Measurements from ENCODE around the gene MCRIP1. TPM values are rescaled to one million over a fixed set of nuclear protein-coding genes. Genes with fewer than 3 reads are reported as not detected.

MCRIP1 gene
- total and polyA plus RNA-seq, 2 of the 13 experiments (the other 11 are each of a cell fraction or from before 2014, with no cell fraction given), result 79.7 to 84.9 TPM

DNA sequence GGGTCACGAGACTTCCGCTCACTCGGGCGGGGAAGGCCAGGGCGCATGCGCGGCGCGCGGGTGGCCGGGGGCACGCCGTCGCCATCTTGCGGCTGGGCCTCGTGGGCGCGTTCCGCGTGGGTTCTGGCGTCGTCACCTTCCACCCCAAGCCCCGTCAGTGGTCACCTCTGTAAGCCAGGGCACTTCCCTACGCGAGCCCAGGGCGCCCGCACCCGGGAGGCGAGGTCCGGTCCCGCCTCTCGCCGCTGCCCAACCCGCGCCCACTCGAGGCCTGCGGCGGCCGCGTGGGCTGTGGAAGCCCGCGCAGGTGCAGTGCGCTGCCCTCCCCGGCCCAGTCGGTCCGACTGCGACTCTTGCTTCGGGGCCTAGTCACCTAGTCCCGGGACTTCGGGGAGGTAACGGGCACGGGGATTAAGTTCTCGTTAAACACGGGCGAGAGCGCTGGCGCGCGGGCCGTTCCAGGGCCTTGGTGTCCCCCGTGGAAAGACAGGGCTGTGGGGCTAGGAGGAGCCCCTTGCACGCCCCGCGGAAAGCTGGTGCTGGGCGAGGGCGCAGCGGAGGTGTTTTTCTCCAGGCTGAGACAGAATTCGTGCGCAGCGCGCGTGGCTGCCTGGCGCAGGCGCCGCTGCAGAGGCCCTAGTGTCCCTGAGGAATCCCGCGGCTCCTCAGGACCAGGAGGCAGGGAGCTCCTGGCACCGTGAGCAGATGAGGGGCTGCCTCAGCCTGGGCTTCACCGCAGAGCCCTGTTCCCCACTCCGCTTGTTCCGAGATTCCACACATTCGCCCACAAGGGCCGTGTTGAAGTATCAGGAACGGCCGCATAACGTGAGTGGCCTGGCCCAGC lies 38.5 kb upstream of the MCRIP1 start (continued):
- TF ChIP-seq ZNF333 (CRISPR knock-in tag; IDR thresholded peaks at IDR 0.05; ENCODE audit: borderline replicate concordance) (peak; percentile 92; the same call in 1 of the 2 replicates), ZNF687 (CRISPR knock-in tag; IDR thresholded peaks at IDR 0.05) (peak; percentile 96), ZNF3 (CRISPR knock-in tag; IDR thresholded peaks at IDR 0.05) (no peak), TFE3 (CRISPR knock-in tag; IDR thresholded peaks at IDR 0.05) (peak; percentile 97), FOXM1 (CRISPR knock-in tag; IDR thresholded peaks at IDR 0.05) (no peak; the same call in 1 of the 2 replicates), ZNF256 (CRISPR knock-in tag; conservative IDR thresholded peaks at IDR 0.05) (no peak), TRIM24 (CRISPR knock-in tag; IDR thresholded peaks at IDR 0.05) (no peak), PRMT3 (CRISPR knock-in tag; IDR thresholded peaks at IDR 0.05; ENCODE audit: borderline replicate concordance, low read depth) (no peak; the same call in 1 of the 2 replicates), RXRB (CRISPR knock-in tag; IDR thresholded peaks at IDR 0.05; ENCODE audit: borderline replicate concordance) (peak; percentile 76), SIX1 (CRISPR knock-in tag; IDR thresholded peaks at IDR 0.05; ENCODE audit: borderline replicate concordance) (no peak), KDM2A (CRISPR knock-in tag; IDR thresholded peaks at IDR 0.05; ENCODE audit: borderline replicate concordance, low read depth) (peak; percentile 97), MAX (IDR thresholded peaks at IDR 0.05) (peak; percentile 100), ZNF672 (CRISPR knock-in tag; IDR thresholded peaks at IDR 0.05) (peak; percentile 82; the same call in 1 of the 2 replicates), ZGPAT (CRISPR knock-in tag; IDR thresholded peaks at IDR 0.05) (peak; percentile 91), ZC3H4 (CRISPR knock-in tag; IDR thresholded peaks at IDR 0.05; ENCODE audit: borderline replicate concordance) (peak; percentile 57; the same call in 1 of the 2 replicates), ESRRA (CRISPR knock-in tag; IDR thresholded peaks at IDR 0.05; ENCODE audit: low read depth) (peak; percentile 89), BRCA1 (CRISPR knock-in tag; IDR thresholded peaks at IDR 0.05) (no peak; the same call in 1 of the 2 replicates)
- TF ChIP-seq, protein P1, sequence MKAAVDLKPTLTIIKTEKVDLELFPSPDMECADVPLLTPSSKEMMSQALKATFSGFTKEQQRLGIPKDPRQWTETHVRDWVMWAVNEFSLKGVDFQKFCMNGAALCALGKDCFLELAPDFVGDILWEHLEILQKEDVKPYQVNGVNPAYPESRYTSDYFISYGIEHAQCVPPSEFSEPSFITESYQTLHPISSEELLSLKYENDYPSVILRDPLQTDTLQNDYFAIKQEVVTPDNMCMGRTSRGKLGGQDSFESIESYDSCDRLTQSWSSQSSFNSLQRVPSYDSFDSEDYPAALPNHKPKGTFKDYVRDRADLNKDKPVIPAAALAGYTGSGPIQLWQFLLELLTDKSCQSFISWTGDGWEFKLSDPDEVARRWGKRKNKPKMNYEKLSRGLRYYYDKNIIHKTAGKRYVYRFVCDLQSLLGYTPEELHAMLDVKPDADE (CRISPR knock-in tag; IDR thresholded peaks at IDR 0.05), result no peak
- TF ChIP-seq, protein P2, sequence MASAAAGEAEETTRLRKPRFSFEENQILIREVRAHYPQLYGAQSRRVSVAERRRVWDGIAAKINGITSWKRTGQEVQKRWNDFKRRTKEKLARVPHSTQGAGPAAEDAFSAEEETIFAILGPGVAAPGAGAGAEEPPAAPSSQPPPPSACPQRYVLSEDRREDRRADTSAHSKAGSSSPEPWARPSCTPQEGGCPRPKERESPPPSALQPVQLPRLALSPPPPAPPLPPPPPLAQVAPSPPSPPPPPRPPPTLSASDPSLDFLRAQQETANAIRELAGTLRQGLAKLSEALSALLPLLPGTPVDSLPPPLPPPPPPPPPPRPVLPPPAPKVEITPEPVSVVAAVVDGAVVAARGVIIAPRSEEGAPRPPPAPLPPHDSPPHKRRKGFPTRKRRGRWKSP (CRISPR knock-in tag; IDR thresholded peaks at IDR 0.05), result peak; percentile 76; the same call in 1 of the 2 replicates
